Neural cell (in vitro differentiated cells): ENCODE results near the gene THAP12. TPM values are rescaled to one million over a fixed set of nuclear protein-coding genes. Genes with fewer than 3 reads are reported as not detected.

Source experiments
- H2AFZ ChIP-seq: fragments of 200-600, 300-800 bp; sonication (generic), shearing (Covaris generic); 2 replicates; pipeline ENCODE4 v1.6.0; 2014; ENCODE audit warnings: low read depth, mild to moderate bottlenecking, antibody characterized with exemption, low read length, moderate library complexity
- H3F3A ChIP-seq: fragments of 200-600 bp; shearing (Covaris generic); 2 replicates; pipeline ENCODE4 v1.6.1; 2016; ENCODE audit warnings: mild to moderate bottlenecking, moderate library complexity, mixed read lengths, antibody characterized with exemption, low read length; ENCODE audit not compliant: insufficient read depth, poor library complexity, severe bottlenecking
- H3K27ac ChIP-seq: fragments of 200-600, 300-800 bp; sonication (generic), shearing (Covaris generic); 2 replicates; pipeline ENCODE4 v1.5.1; 2014; ENCODE audit warnings: mild to moderate bottlenecking, low read length, moderate library complexity
- H3K27me3 ChIP-seq: fragments of 300-800, 200-600 bp; sonication (generic), shearing (Covaris generic); 2 replicates; pipeline ENCODE4 v1.6.0; 2014; ENCODE audit warnings: mild to moderate bottlenecking, low read depth, low read length, moderate library complexity; ENCODE audit not compliant: insufficient read depth
- H3K36me3 ChIP-seq: fragments of 300-800, 200-600 bp; sonication (generic), shearing (Covaris generic); 2 replicates; pipeline ENCODE4 v1.5.1; 2014; ENCODE audit warnings: mild to moderate bottlenecking, antibody characterized with exemption, low read length, moderate library complexity; ENCODE audit not compliant: insufficient read depth
- H3K4me2 ChIP-seq: fragments of 300-800, 200-600 bp; sonication (generic), shearing (Covaris generic); 2 replicates; pipeline ENCODE4 v1.6.0; 2014; ENCODE audit warnings: mild to moderate bottlenecking, low read length
- H3K4me3 ChIP-seq: fragments of 300-800, 200-600 bp; sonication (generic), shearing (Covaris generic); 2 replicates; pipeline ENCODE4 v1.5.1; 2014; ENCODE audit warnings: mild to moderate bottlenecking, low read length, moderate library complexity
- H3K79me2 ChIP-seq: fragments of 200-600 bp; shearing (Covaris generic); replicated peaks from 2 replicates; pipeline ENCODE4 v1.6.0; 2014; ENCODE audit warnings: mild to moderate bottlenecking, low read length, moderate library complexity; ENCODE audit not compliant: insufficient read depth
- H3K9ac ChIP-seq: fragments of 300-800, 200-600 bp; sonication (generic), shearing (Covaris generic); 2 replicates; pipeline ENCODE4 v1.6.1; 2016; ENCODE audit warnings: mild to moderate bottlenecking, low read length, mixed read lengths
- H3K9me2 ChIP-seq: fragments of 200-600 bp; shearing (Covaris generic); 2 replicates; pipeline ENCODE4 v1.6.1; 2016; ENCODE audit warnings: mild to moderate bottlenecking, low read length, mixed read lengths; ENCODE audit not compliant: insufficient read depth
- H3K9me3 ChIP-seq: fragments of 200-600, 300-800 bp; sonication (generic), shearing (Covaris generic); 2 replicates; pipeline ENCODE4 v1.6.1; 2016; ENCODE audit warnings: mild to moderate bottlenecking, mixed run types, low read length, moderate library complexity, mixed read lengths
- H4K20me1 ChIP-seq: fragments of 200-600 bp; shearing (Covaris generic); 2 replicates; pipeline ENCODE4 v1.6.1; 2016; ENCODE audit warnings: mild to moderate bottlenecking, mixed run types; ENCODE audit not compliant: insufficient read depth
- CTCF ChIP-seq: fragments of 450-650 bp; IDR thresholded peaks from 2 replicates; pipeline ENCODE4 v1.5.1; 2014; ENCODE audit warnings: antibody characterized with exemption, mild to moderate bottlenecking, moderate library complexity; ENCODE audit not compliant: poor library complexity, severe bottlenecking
- EZH2 ChIP-seq: fragments of 200-600, 300-800 bp; shearing (Covaris generic), sonication (generic); IDR thresholded peaks from 2 replicates; pipeline ENCODE4 v1.6.1; 2014; ENCODE audit warnings: antibody characterized with exemption, low read length, borderline replicate concordance, mild to moderate bottlenecking; ENCODE audit not compliant: insufficient read depth, poor library complexity, severe bottlenecking
- MXI1 ChIP-seq: fragments of 450-650 bp; conservative IDR thresholded peaks from 2 replicates; pipeline ENCODE4 v1.6.1; 2014; ENCODE audit warnings: antibody characterized with exemption, mild to moderate bottlenecking; ENCODE audit not compliant: poor library complexity, severe bottlenecking
- POLR2AphosphoS5 ChIP-seq: IDR thresholded peaks from 2 replicates; pipeline ENCODE4 v1.6.1; 2012
- RAD21 ChIP-seq: fragments of 450-650 bp; conservative IDR thresholded peaks from 2 replicates; pipeline ENCODE4 v1.6.1; 2014; ENCODE audit warnings: antibody characterized with exemption, mild to moderate bottlenecking, moderate library complexity
- REST ChIP-seq: IDR thresholded peaks from 2 replicates; pipeline ENCODE4 v1.6.1; 2012; ENCODE audit warnings: borderline replicate concordance
- SMC3 ChIP-seq: fragments of 450-650 bp; conservative IDR thresholded peaks from 2 replicates; pipeline ENCODE4 v1.6.1; 2014; ENCODE audit warnings: antibody characterized with exemption, mild to moderate bottlenecking, moderate library complexity; ENCODE audit not compliant: poor library complexity
- TAF1 ChIP-seq: IDR thresholded peaks from 2 replicates; pipeline ENCODE4 v1.6.1; 2012; ENCODE audit warnings: low read depth
- polyA plus RNA-seq: library from polyadenylated mRNA; depleted of rRNA; stranded (reverse); fragments of >200 nt; gene quantifications from 2 replicates; pipeline ENCODE4 v1.2.3, GENCODE V29; 2014

Gene THAP12
- polyA plus RNA-seq, 1 donor from 2014 or later: 110 TPM

GRCh38 chr11:76397383-76397782 is 16.5 kb upstream of the THAP12 start:
- H3K27ac ChIP-seq: no peak overlapping the region
- H3K27me3 ChIP-seq: no peaks in the 10 kb centered on the region
- no peak overlapping the region for H3K4me3 ChIP-seq
- no peaks in the 10 kb centered on the region for H4K20me1 ChIP-seq
- H3K9me3 ChIP-seq: no peaks in the 10 kb centered on the region
- no peaks in the 10 kb centered on the region for H3K36me3 ChIP-seq
- no peaks in the 10 kb centered on the region for H3K9me2 ChIP-seq
- H3F3A ChIP-seq: no peaks in the 10 kb centered on the region
- no peak for TF ChIP-seq CTCF
- H2AFZ ChIP-seq: no peak overlapping the region
- no peaks in the 10 kb centered on the region for H3K79me2 ChIP-seq
- H3K9ac ChIP-seq: no peak overlapping the region
- H3K4me2 ChIP-seq: no peak overlapping the region

- H3K9me2 ChIP-seq: no peaks in the 10 kb centered on the region
- no peaks in the 10 kb centered on the region for H4K20me1 ChIP-seq
- H2AFZ ChIP-seq: no peak overlapping the region
- H3K4me3 ChIP-seq: no peak overlapping the region
- no peaks in the 10 kb centered on the region for H3F3A ChIP-seq
- H3K4me2 ChIP-seq: no peak overlapping the region
- no peak overlapping the region for H3K9ac ChIP-seq
- no peaks in the 10 kb centered on the region for H3K9me3 ChIP-seq
- H3K79me2 ChIP-seq: no peaks in the 10 kb centered on the region
- no peaks in the 10 kb centered on the region for H3K27me3 ChIP-seq
- TF ChIP-seq REST (no peak), POLR2AphosphoS5 (no peak), MXI1 (no peak), CTCF (no peak), EZH2 (no peak), TAF1 (no peak), SMC3 (no peak)
- H3K36me3 ChIP-seq: no peaks in the 10 kb centered on the region
- no peak overlapping the region for H3K27ac ChIP-seq
Observed at GRCh38 chr11:76395296-76395695, 14.4 kb upstream of the THAP12 start.

GRCh38 chr11:76394411-76394810 is 13.5 kb upstream of the THAP12 start:
- H3K4me2 ChIP-seq: no peak overlapping the region
- no peak overlapping the region for H3K4me3 ChIP-seq
- H3K36me3 ChIP-seq: no peaks in the 10 kb centered on the region
- H3K9me2 ChIP-seq: no peaks in the 10 kb centered on the region
- no peak overlapping the region for H2AFZ ChIP-seq
- H4K20me1 ChIP-seq: no peaks in the 10 kb centered on the region
- H3F3A ChIP-seq: no peaks in the 10 kb centered on the region
- no peak overlapping the region for H3K9ac ChIP-seq
- no peaks in the 10 kb centered on the region for H3K27me3 ChIP-seq
- no peak overlapping the region for H3K27ac ChIP-seq
- no peaks in the 10 kb centered on the region for H3K79me2 ChIP-seq
- H3K9me3 ChIP-seq: no peaks in the 10 kb centered on the region
- TF ChIP-seq POLR2AphosphoS5 (no peak), SMC3 (no peak), RAD21 (no peak), CTCF (no peak), EZH2 (no peak), TAF1 (no peak)
